Measurements from ENCODE around the gene STAT6. TPM values are rescaled to one million over a fixed set of nuclear protein-coding genes. Genes with fewer than 3 reads are reported as not detected.

Gene STAT6
- total and polyA plus RNA-seq, 2 donors (not counting 1 experiment from before 2014, with no cell fraction given), result 103 to 123 TPM

DNA sequence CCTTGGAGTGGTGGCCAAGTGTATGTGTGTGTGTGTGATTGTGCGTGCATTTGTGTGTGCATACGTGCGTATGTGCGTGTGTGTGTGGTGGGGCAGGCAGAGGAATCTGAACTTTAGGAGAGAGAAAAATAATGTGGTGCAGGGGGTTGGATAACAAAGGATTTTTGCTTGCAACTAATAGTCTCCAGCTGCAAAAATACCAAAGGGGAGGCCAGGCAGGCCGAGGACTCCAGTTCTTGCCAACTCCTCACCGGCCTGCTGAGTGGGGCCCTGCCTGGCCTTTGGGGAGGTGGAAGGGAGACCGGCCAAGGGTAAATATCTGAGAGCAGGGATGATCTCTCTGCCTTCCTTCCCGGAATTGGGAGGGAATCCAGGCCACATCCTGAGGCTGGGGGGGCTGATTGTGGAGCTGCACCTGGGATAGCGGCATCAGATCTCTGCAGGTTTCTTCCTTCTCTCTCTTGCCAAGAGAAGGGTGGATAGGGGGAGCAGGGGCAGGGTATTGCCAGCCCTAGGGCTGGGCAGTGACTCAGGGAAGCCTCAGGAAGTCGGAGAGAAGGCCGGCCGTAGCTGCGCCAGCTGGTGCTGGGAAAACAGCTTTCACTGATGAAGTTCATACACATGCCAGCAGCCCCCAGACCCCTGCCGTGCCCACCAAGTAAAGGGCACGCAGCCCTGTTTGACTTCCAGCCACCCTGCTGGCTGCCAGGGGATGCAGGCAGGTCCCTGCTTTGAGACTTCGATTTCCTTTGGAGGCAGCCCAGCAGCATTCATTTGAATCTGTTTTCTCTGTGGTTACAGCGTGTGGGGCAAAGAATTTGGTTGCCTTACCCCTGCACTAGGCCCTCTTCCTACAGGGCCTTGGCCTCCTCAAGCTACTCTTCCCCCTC is 40.8 kb upstream of the STAT6 start:
- peak overlapping the region; percentile 11 for H3K9ac ChIP-seq (ENCODE audit: insufficient read depth, low read length)
- H3K4me2 ChIP-seq (ENCODE audit: extremely low read depth, insufficient read depth, low read length), result peak overlapping the region; percentile 76
- peak; percentile 74 to 79 for DNase-seq (ENCODE audit: low read depth in 2 of 2)
- H3K4me3 ChIP-seq (replicated peaks in 1 of 4; ENCODE audit: control extremely low read depth in 1 of 4, insufficient read depth in 1 of 4, low read depth in 3 of 4, low read length in 4 of 4), result peak overlapping the region in 1 of 4 experiments; percentile 20
- no peak overlapping the region for H2AFZ ChIP-seq (ENCODE audit: low read length)
- H4K20me1 ChIP-seq (ENCODE audit: control insufficient read depth, extremely low read depth, insufficient read depth, low read length), result no peaks in the 10 kb centered on the region
- H3K4me1 ChIP-seq (ENCODE audit: control insufficient read depth, extremely low read depth, insufficient read depth, low read length), result peaks cover 58% of the 10 kb centered on the region
- peaks cover 32% of the 10 kb centered on the region for H3K79me2 ChIP-seq (ENCODE audit: control insufficient read depth, insufficient read depth, low read length)
- peaks cover 40% of the 10 kb centered on the region for H3K36me3 ChIP-seq (ENCODE audit: control insufficient read depth, insufficient read depth, low read length)
- no peaks in the 10 kb centered on the region for H3K27me3 ChIP-seq (ENCODE audit: control insufficient read depth, insufficient read depth, low read length)
- H3K9me3 ChIP-seq (ENCODE audit: control insufficient read depth, insufficient read depth, low read depth, low read length), result no peaks in the 10 kb centered on the region
- TF ChIP-seq, protein P1, sequence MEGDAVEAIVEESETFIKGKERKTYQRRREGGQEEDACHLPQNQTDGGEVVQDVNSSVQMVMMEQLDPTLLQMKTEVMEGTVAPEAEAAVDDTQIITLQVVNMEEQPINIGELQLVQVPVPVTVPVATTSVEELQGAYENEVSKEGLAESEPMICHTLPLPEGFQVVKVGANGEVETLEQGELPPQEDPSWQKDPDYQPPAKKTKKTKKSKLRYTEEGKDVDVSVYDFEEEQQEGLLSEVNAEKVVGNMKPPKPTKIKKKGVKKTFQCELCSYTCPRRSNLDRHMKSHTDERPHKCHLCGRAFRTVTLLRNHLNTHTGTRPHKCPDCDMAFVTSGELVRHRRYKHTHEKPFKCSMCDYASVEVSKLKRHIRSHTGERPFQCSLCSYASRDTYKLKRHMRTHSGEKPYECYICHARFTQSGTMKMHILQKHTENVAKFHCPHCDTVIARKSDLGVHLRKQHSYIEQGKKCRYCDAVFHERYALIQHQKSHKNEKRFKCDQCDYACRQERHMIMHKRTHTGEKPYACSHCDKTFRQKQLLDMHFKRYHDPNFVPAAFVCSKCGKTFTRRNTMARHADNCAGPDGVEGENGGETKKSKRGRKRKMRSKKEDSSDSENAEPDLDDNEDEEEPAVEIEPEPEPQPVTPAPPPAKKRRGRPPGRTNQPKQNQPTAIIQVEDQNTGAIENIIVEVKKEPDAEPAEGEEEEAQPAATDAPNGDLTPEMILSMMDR (conservative IDR thresholded peaks at IDR 0.05 in 1 of 2, IDR thresholded peaks at IDR 0.05 in 1 of 2; ENCODE audit: low read depth in 1 of 2, low read length in 2 of 2), result peak in 1 of 2 donors; percentile 11
- no peak for TF ChIP-seq EZH2 (IDR thresholded peaks at IDR 0.05; ENCODE audit: low read length, missing control alignments)
- H3K27ac ChIP-seq (ENCODE audit: insufficient read depth, low read length), result peak overlapping the region; percentile 94

GRCh38 chr12:57150400-57151000 is 39.3 kb upstream of the STAT6 start:
- Histone ChIP-seq H3K9ac (ENCODE audit: insufficient read depth, low read length) (no peak overlapping the region), H3K36me3 (ENCODE audit: control insufficient read depth, insufficient read depth, low read length) (peaks cover 38% of the 10 kb centered on the region), H3K27me3 (ENCODE audit: control insufficient read depth, insufficient read depth, low read length) (no peaks in the 10 kb centered on the region), H4K20me1 (ENCODE audit: control insufficient read depth, extremely low read depth, insufficient read depth, low read length) (no peaks in the 10 kb centered on the region), H2AFZ (ENCODE audit: low read length) (no peak overlapping the region), H3K4me1 (ENCODE audit: control insufficient read depth, extremely low read depth, insufficient read depth, low read length) (peaks cover 70% of the 10 kb centered on the region), H3K4me2 (ENCODE audit: extremely low read depth, insufficient read depth, low read length) (no peak overlapping the region), H3K9me3 (ENCODE audit: control insufficient read depth, insufficient read depth, low read depth, low read length) (no peaks in the 10 kb centered on the region), H3K4me3 (replicated peaks in 1 of 4; ENCODE audit: control extremely low read depth in 1 of 4, insufficient read depth in 1 of 4, low read depth in 3 of 4, low read length in 4 of 4) (no peak overlapping the region), H3K27ac (ENCODE audit: insufficient read depth, low read length) (peak overlapping the region; percentile 44), H3K79me2 (ENCODE audit: control insufficient read depth, insufficient read depth, low read length) (peaks cover 41% of the 10 kb centered on the region)
- no peak for DNase-seq (ENCODE audit: low read depth in 2 of 2)
- TF ChIP-seq EZH2 (IDR thresholded peaks at IDR 0.05; ENCODE audit: low read length, missing control alignments), result no peak
- TF ChIP-seq, protein P1 (conservative IDR thresholded peaks at IDR 0.05 in 1 of 2, IDR thresholded peaks at IDR 0.05 in 1 of 2; ENCODE audit: low read depth in 1 of 2, low read length in 2 of 2), result no peak

DNA sequence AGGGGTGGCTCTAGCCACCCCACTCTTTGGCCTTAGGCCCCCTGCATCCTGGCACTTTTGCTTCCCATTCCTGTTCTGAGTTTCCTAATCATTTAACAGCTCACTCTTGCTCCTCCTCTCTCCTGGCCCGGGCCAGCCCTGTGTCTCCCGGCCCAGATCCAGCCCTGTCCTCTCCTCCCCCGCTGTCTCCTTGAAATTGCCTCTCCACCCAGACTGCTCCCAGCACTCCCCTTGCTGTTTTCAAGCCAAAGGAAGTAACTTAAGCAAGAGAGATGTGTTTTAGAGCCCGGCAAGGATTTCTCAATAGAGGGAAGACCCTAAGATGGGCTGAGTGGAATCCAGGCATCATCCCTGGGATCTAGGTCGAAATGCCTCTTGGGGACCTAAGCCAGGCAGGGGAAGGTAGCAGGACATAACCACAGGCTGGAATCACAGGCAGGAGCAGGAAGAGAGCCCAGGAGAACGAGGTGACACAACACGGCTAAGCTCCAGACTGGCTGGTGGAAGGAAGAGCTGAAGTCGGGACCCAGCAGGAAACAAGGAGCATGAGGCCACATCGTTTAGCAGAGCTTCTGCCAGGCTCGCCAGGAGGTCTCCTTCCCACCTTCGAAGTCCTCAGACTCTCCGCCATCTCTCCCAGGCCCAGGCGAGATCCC is 38.2 kb upstream of the STAT6 start:
- Histone ChIP-seq H3K27me3 (ENCODE audit: control insufficient read depth, insufficient read depth, low read length) (no peaks in the 10 kb centered on the region), H3K4me1 (ENCODE audit: control insufficient read depth, extremely low read depth, insufficient read depth, low read length) (peaks cover 75% of the 10 kb centered on the region), H3K4me3 (replicated peaks in 1 of 4; ENCODE audit: control extremely low read depth in 1 of 4, insufficient read depth in 1 of 4, low read depth in 3 of 4, low read length in 4 of 4) (peak overlapping the region in 1 of 4 experiments; percentile 31), H3K9ac (ENCODE audit: insufficient read depth, low read length) (peak overlapping the region; percentile 36), H3K79me2 (ENCODE audit: control insufficient read depth, insufficient read depth, low read length) (peaks cover 50% of the 10 kb centered on the region), H4K20me1 (ENCODE audit: control insufficient read depth, extremely low read depth, insufficient read depth, low read length) (no peaks in the 10 kb centered on the region), H3K4me2 (ENCODE audit: extremely low read depth, insufficient read depth, low read length) (peak overlapping the region; percentile 75), H3K27ac (ENCODE audit: insufficient read depth, low read length) (peak overlapping the region; percentile 93), H2AFZ (ENCODE audit: low read length) (no peak overlapping the region), H3K9me3 (ENCODE audit: control insufficient read depth, insufficient read depth, low read depth, low read length) (no peaks in the 10 kb centered on the region), H3K36me3 (ENCODE audit: control insufficient read depth, insufficient read depth, low read length) (peaks cover 40% of the 10 kb centered on the region)
- TF ChIP-seq EZH2 (IDR thresholded peaks at IDR 0.05; ENCODE audit: low read length, missing control alignments), result no peak
- TF ChIP-seq, protein P1 (conservative IDR thresholded peaks at IDR 0.05 in 1 of 2, IDR thresholded peaks at IDR 0.05 in 1 of 2; ENCODE audit: low read depth in 1 of 2, low read length in 2 of 2), result no peak
- peak; percentile 47 to 87 for DNase-seq (ENCODE audit: low read depth in 2 of 2)
